BE2C (cell line): Measurements from ENCODE around the gene FDXACB1.

Experiments
- DNase-seq: peaks from one replicate; pipeline ENCODE4 v3.0.0-alpha.2; 2020
- H3K27me3 ChIP-seq: fragments of 250-450 bp; sonication (Bioruptor Pico); 2 replicates; pipeline ENCODE4 v1.5.1; 2020; ENCODE audit warnings: mild to moderate bottlenecking
- H3K36me3 ChIP-seq: fragments of 250-450 bp; sonication (Bioruptor Pico); 2 replicates; pipeline ENCODE4 v1.5.1; 2020; ENCODE audit warnings: mild to moderate bottlenecking
- H3K4me1 ChIP-seq: fragments of 250-450 bp; sonication (Bioruptor Pico); 2 replicates; pipeline ENCODE4 v1.5.1; 2020
- H3K4me3 ChIP-seq: 2 replicates; pipeline ENCODE4 v1.5.1; 2011; ENCODE audit warnings: low read depth, low read length
- H3K9me3 ChIP-seq: fragments of 250-450 bp; sonication (Bioruptor Pico); 2 replicates; pipeline ENCODE4 v1.5.1; 2020
- TF ChIP-seq, protein P1 (sequence below): IDR thresholded peaks from 2 replicates; pipeline ENCODE4 v1.5.1; 2012; ENCODE audit warnings: mild to moderate bottlenecking, low read depth, low read length

The FDXACB1 gene

GRCh38 chr11:111922803-111923202 lies 43.8 kb upstream of the FDXACB1 start:
- TF ChIP-seq, protein P1, sequence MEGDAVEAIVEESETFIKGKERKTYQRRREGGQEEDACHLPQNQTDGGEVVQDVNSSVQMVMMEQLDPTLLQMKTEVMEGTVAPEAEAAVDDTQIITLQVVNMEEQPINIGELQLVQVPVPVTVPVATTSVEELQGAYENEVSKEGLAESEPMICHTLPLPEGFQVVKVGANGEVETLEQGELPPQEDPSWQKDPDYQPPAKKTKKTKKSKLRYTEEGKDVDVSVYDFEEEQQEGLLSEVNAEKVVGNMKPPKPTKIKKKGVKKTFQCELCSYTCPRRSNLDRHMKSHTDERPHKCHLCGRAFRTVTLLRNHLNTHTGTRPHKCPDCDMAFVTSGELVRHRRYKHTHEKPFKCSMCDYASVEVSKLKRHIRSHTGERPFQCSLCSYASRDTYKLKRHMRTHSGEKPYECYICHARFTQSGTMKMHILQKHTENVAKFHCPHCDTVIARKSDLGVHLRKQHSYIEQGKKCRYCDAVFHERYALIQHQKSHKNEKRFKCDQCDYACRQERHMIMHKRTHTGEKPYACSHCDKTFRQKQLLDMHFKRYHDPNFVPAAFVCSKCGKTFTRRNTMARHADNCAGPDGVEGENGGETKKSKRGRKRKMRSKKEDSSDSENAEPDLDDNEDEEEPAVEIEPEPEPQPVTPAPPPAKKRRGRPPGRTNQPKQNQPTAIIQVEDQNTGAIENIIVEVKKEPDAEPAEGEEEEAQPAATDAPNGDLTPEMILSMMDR = no peak
- Histone ChIP-seq H3K27me3 (no peaks in the 10 kb centered on the region), H3K9me3 (no peaks in the 10 kb centered on the region), H3K4me3 (no peak overlapping the region), H3K4me1 (peaks cover 6% of the 10 kb centered on the region), H3K36me3 (no peaks in the 10 kb centered on the region)
- DNase-seq = no peak

- Histone ChIP-seq H3K4me3 (no peak overlapping the region), H3K4me1 (peaks cover 6% of the 10 kb centered on the region), H3K9me3 (no peaks in the 10 kb centered on the region), H3K36me3 (no peaks in the 10 kb centered on the region), H3K27me3 (no peaks in the 10 kb centered on the region)
- TF ChIP-seq, protein P1 = no peak
- no peak for DNase-seq
Observed at GRCh38 chr11:111921541-111922230, 42.7 kb upstream of the FDXACB1 start.

- Histone ChIP-seq H3K27me3 (no peaks in the 10 kb centered on the region), H3K9me3 (no peaks in the 10 kb centered on the region), H3K36me3 (no peaks in the 10 kb centered on the region), H3K4me3 (no peak overlapping the region), H3K4me1 (no peaks in the 10 kb centered on the region)
- TF ChIP-seq, protein P1 = no peak
- DNase-seq = no peak
Observed at GRCh38 chr11:111920908-111921307, 41.9 kb upstream of the FDXACB1 start.

- DNase-seq = no peak
- Histone ChIP-seq H3K36me3 (no peaks in the 10 kb centered on the region), H3K9me3 (no peaks in the 10 kb centered on the region), H3K4me1 (no peaks in the 10 kb centered on the region), H3K27me3 (no peaks in the 10 kb centered on the region), H3K4me3 (no peak within 1 kb of the TSS)
- TF ChIP-seq, protein P1 = no peak
Observed at GRCh38 chr11:111918390-111919256, 39.7 kb upstream of the FDXACB1 start, which contains the start of gene C11orf52. C11orf52 (plus strand) TSS chr11:111918913; CDS start chr11:111918973, 60 bp downstream.

GRCh38 chr11:111917788-111918187 lies 38.8 kb upstream of the FDXACB1 start:
- TF ChIP-seq, protein P1 = no peak
- Histone ChIP-seq H3K36me3 (no peaks in the 10 kb centered on the region), H3K9me3 (no peaks in the 10 kb centered on the region), H3K4me3 (no peak overlapping the region), H3K27me3 (no peaks in the 10 kb centered on the region), H3K4me1 (no peaks in the 10 kb centered on the region)
- DNase-seq = no peak

- Histone ChIP-seq H3K36me3 (no peaks in the 10 kb centered on the region), H3K4me1 (no peaks in the 10 kb centered on the region)
- no peak for DNase-seq
Observed at GRCh38 chr11:111917312-111917711, 38.3 kb upstream of the FDXACB1 start.

More at GRCh38 chr11:111917312-111917711, 38.3 kb upstream of the FDXACB1 start:
- Histone ChIP-seq H3K4me3 (no peak overlapping the region), H3K9me3 (no peaks in the 10 kb centered on the region), H3K27me3 (no peaks in the 10 kb centered on the region)
- TF ChIP-seq, protein P1 = no peak
